ENCODE measurements around the gene KLK14. TPM values are rescaled to one million over a fixed set of nuclear protein-coding genes. Genes with fewer than 3 reads are reported as not detected.

Gene KLK14
- total RNA-seq, 1 experiment from 2014 or later, result 0.76 TPM

DNA sequence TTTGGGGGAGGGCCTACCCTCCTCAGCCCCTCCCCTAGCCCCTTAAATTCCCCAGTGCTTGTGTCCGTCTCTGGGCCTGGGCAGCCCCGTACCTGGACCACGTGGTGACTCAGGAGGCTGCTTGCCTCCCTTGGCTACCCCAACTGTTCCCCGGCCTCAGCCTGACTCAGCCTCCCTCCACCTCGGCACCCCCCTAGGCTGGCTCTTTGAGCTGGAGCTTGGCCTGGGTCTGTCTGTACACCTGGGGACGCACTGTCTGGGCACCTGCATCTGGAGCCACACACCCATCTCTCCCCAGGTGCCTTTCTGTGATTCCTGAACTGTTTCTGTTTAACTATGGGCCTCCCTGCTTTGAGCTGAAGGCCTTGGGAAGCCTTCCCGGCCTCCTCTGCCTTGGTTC lies 1.8 kb upstream of the KLK14 start:
- Histone ChIP-seq H3K4me1 (ENCODE audit: control insufficient read depth in 1 of 2, insufficient read depth in 2 of 2, low read length in 2 of 2) (no peaks in the 10 kb centered on the region), H3K4me3 (replicated peaks in 1 of 2; ENCODE audit: low read depth in 1 of 2, low read length in 2 of 2) (no peak overlapping the region), H3K9me2 (ENCODE audit: insufficient read depth) (no peaks in the 10 kb centered on the region), H3K9me3 (ENCODE audit: control insufficient read depth in 1 of 2, insufficient read depth in 1 of 2, low read depth in 1 of 2, low read length in 2 of 2) (no peaks in the 10 kb centered on the region), H3K36me3 (ENCODE audit: control insufficient read depth in 1 of 2, insufficient read depth in 2 of 2, low read length in 2 of 2) (no peaks in the 10 kb centered on the region), H3K27ac (ENCODE audit: low read depth, low read length) (no peak overlapping the region), H3K4me2 (ENCODE audit: low read length) (no peak overlapping the region), H2AFZ (ENCODE audit: low read depth, low read length, poor library complexity, severe bottlenecking) (no peak overlapping the region), H3K79me2 (ENCODE audit: insufficient read depth, low read length) (no peaks in the 10 kb centered on the region), H3K9ac (ENCODE audit: low read length) (no peak overlapping the region), H3K27me3 (ENCODE audit: insufficient read depth, low read length) (no peaks in the 10 kb centered on the region), H4K20me1 (ENCODE audit: insufficient read depth) (no peaks in the 10 kb centered on the region)
- intact Hi-C loops (cut with micrococcal nuclease), result no loop called here
- BruUV-seq (replicated peaks), result no TSS peak
- CTCF ChIA-PET, result no interaction called here
- DNase-seq (ENCODE audit: low read depth, low spot score) (no peak), ATAC-seq (no peak)
- TF ChIP-seq FOSL1 (IDR thresholded peaks at IDR 0.05; ENCODE audit: low read depth) (no peak), SIN3A (IDR thresholded peaks at IDR 0.05; ENCODE audit: low read depth) (no peak), REST (IDR thresholded peaks at IDR 0.05; ENCODE audit: low read depth) (no peak), TCF7L2 (IDR thresholded peaks at IDR 0.05; ENCODE audit: borderline replicate concordance, extremely low read depth, insufficient read depth, insufficient read length) (no peak), ZNF274 (IDR thresholded peaks at IDR 0.05; ENCODE audit: low read depth, low read length) (no peak), ELF1 (IDR thresholded peaks at IDR 0.05; ENCODE audit: borderline replicate concordance, low read depth) (no peak), EGR1 (IDR thresholded peaks at IDR 0.05; ENCODE audit: low read depth) (no peak), POLR2A (IDR thresholded peaks at IDR 0.05; ENCODE audit: borderline replicate concordance, extremely low read depth, insufficient read depth, insufficient read length) (no peak)
- RAD21 ChIA-PET (ENCODE audit: low non-redundant PET in 1 of 2, low total read pairs in 2 of 2, uncharacterized antibody in 2 of 2, unreplicated experiment in 2 of 2), result no interaction called here
- POLR2A ChIA-PET, result no interaction called here

Data from HCT116 (cell line).